CD4-positive, alpha-beta T cell treated with Interleukin-21 for 1 hour (primary cell): ENCODE measurements around the gene MLLT3.
A peak's percentile ranks its signal among the peaks of the same experiment; 100 is the strongest.

ENCODE experiments used
- DNase-seq: peaks from one replicate; pipeline ENCODE4 v3.0.0-alpha.2; 2020

MLLT3 gene

DNA sequence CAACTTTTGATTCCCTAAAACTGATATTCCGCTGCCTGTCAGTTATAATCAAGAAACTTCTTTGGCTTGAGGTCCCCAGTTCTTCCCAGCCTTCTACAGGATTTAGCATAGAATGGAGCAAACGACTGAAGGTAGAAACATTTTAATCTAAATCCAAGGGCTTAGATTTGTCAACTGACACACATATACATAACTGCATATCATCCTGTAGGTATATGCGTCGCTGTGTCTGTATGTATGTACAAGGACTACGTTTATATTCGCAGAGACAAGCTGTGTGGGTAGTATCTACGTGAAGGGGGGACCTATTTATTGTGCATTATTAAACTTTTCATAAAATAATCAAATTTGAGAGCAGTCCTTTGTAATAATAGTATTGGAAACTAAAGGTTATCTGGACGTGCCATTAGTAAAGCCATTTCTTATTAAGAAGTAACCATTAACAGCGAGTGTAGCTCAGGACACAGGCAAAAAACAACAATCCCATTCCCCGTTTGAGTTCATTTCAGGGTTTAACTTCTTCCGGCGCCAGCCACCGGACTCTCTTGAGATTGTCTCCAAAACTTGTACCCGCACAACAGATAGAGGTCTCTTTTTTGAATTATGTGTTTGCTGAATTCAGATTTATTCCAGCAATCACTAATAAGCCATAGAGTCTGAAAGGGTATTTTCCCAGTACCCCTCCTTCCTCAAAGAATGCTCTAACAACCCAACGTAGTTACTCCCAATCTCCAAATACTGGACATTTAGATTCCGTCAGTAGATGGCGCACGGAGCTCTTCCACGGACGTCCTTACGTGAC, 2.1 kb upstream of the MLLT3 start:
- peak; percentile 59 for DNase-seq

DNA sequence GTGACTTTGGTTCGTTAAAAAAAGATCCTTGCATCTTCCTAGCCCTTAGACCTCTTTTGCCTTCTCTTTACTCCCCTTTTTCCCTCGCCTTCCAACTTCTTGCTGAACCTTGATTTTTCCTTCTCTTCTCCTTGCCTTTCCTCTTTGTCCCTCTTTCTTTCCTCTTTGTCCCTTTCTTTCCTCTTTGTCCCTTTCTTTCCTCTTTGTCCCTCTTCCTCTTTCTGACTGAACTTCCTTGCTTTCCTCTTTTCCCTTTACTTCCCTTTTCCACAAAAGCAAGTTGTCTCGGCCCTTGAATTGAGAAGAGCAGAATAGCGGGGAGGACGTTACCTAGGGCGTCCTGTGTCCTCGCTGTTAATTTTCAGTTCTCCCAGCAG, 1.4 kb upstream of the MLLT3 start:
- no peak for DNase-seq

GRCh38 chr9:20623021-20623747, 885 bp upstream of the MLLT3 start:
- peak; percentile 74 for DNase-seq

- peak; percentile 84 for DNase-seq
Observed at GRCh38 chr9:20621471-20622329, 599 bp downstream of the MLLT3 start.

DNA sequence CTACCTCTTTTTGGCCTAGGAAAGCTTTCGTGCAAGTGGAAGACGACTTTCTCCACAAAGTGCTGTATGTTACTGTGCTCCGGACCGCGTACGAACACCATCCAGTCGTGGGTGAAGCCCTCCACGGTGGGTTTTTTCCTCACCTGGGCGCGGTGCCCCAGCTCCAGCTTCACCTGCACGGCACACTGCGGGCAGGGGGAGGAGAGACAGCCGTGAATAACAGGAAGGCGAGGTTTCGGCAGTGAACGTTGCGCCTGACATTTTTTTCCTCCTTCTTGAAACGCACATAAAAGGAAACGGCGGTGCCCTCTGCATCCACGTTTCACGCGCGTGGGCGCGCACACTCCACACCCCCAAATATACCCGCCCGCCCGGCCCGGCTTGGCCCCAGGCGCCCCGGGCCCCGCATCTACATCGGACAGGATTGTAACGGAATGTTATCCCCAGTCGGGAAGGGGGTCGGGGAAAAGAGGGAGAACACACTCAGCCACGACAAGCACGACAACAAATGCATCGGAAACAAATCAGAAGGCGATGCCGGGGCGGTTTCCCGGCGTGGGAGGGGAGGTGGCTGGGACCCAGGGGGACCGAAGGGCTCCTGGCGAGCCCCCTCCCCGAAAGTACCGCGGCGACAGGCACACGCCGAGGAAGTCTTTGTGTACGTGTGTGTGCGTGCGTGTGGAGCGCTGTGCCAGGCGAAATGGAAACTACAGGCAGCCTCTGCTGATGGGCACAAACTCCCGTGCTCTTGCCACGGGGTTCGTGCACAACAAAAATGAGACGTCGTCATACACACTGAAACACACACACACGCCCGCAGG, 1.4 kb downstream of the MLLT3 start:
- peak; percentile 60 for DNase-seq

- no peak for DNase-seq
Observed at GRCh38 chr9:20619487-20620200, 2.7 kb downstream of the MLLT3 start.

GRCh38 chr9:20618361-20618802, 3.9 kb downstream of the MLLT3 start:
- DNase-seq: no peak

DNA sequence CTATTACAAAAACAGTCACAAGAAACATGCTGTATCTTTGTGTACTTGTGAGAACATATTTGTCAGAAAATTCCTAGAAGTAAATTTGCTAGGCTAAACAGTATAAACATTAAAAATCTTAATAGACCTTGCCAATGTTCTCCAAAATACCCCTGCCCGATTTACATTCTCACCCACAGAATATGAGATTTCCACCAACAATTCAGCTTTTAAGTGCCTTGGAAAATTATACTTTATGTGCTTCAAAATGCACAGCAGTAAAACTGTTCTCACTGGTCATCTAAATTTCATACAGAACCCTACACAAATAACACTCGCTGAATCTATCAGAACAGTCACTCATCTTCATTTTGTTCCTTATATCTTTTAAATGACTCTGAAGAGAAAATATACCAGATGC, 5.5 kb downstream of the MLLT3 start:
- no peak for DNase-seq

- no peak for DNase-seq
Observed at GRCh38 chr9:20614602-20615216, 7.6 kb downstream of the MLLT3 start.

GRCh38 chr9:20611691-20612287, 10.5 kb downstream of the MLLT3 start:
- peak; percentile 28 for DNase-seq

DNA sequence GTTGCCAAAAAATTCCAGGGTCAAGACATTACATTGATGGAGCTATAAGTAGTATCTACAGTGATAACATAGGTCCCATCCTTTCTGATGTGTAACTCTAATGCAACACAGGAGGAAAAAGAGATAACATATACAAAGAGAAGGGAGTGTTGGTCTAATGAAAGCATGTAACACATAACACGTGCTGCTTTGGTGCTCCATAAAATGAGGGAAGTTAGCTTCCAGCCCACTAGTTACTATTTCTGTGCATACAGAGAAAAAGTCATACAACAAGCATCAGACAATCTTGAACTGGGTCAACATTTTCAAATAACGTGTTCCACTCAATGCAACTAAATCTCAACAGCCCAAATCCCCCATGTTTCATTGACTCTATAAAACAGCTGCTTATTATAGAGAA, 11.7 kb downstream of the MLLT3 start:
- no peak for DNase-seq

GRCh38 chr9:20608582-20608981, 13.7 kb downstream of the MLLT3 start:
- no peak for DNase-seq

GRCh38 chr9:20606652-20607051, 15.6 kb downstream of the MLLT3 start:
- no peak for DNase-seq

GRCh38 chr9:20604562-20604961, 17.7 kb downstream of the MLLT3 start:
- peak; percentile 17 for DNase-seq

DNA sequence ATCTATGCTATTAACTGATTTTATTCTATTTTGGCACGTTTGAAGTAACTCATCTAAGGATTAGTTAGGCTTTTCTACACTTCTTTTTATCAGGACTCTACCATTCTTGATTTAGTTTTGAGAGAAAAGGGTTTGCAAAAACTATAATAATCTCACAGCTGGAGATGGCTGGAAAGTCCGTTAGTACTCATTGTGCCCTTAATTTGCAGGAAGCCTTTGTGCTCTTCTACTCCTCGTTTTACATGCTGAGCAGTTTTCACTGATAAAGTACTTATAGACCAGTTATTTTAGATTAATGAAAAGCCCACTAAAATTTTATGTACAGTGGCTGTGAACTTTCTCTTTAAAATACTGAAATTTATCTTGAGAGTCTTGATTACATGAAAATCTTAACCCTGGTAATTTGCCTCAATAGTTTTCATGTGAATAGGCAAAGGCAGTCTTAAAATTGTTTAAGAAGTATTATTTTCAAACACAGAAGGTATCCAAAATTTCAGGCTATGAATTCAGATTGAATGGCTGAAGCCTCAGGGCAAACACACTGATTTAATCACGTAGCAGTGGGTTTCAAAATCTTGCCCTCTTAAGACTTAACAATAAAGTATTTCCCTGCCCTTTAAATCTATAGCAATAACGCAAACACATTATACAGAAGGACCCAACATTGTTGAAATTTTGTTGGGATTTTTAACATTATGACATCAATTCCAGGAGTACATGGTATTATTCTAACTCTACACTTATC, 18.6 kb downstream of the MLLT3 start:
- no peak for DNase-seq

- DNase-seq: no peak
Observed at GRCh38 chr9:20601292-20601691, 21.0 kb downstream of the MLLT3 start.

- no peak for DNase-seq
Observed at GRCh38 chr9:20599195-20599594, 23.1 kb downstream of the MLLT3 start.

DNA sequence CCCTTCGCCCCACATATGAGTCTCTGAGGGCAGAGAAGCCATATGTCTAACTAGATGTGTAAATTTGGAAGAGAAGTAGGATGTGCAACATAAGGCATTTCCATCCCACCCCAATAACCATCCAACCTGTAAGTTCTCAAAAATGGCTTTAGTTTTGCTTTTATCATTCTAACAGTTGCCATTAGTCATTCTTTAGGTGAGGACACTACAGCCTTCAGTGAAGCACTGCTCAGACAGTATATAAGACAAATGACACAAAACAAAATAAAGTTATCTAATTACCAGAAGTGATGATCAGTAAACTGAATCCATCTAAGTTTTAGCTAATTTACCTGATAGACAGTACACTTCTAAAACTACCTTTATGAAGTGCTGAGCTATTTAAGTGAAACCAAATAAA, 23.9 kb downstream of the MLLT3 start:
- DNase-seq: no peak

GRCh38 chr9:20597862-20598261, 24.4 kb downstream of the MLLT3 start:
- no peak for DNase-seq

- DNase-seq: no peak
Observed at GRCh38 chr9:20594608-20595007, 27.7 kb downstream of the MLLT3 start.
